Measurements from ENCODE around the gene PTCD3.

The PTCD3 gene

DNA sequence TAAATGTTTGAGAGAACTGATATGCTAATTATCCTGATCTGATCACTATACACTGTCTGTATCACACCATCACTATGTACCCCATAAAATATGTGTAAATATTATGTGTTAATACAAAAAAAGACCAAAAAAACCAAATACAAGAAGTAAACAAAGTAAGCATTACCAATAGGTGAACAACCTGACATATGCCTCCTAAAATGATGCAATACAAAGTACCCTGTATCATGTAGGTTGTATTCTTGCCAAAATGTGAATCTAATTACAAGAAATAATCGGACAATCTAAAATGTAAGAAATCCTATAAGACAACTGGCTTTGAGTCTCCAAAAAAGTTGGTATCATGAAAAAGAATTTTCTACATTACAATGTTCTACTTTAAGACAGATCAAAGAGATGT lies 8.1 kb upstream of the PTCD3 start:
- DNase-seq (ENCODE audit: low read depth) = no peak
- TF ChIP-seq, protein P1, sequence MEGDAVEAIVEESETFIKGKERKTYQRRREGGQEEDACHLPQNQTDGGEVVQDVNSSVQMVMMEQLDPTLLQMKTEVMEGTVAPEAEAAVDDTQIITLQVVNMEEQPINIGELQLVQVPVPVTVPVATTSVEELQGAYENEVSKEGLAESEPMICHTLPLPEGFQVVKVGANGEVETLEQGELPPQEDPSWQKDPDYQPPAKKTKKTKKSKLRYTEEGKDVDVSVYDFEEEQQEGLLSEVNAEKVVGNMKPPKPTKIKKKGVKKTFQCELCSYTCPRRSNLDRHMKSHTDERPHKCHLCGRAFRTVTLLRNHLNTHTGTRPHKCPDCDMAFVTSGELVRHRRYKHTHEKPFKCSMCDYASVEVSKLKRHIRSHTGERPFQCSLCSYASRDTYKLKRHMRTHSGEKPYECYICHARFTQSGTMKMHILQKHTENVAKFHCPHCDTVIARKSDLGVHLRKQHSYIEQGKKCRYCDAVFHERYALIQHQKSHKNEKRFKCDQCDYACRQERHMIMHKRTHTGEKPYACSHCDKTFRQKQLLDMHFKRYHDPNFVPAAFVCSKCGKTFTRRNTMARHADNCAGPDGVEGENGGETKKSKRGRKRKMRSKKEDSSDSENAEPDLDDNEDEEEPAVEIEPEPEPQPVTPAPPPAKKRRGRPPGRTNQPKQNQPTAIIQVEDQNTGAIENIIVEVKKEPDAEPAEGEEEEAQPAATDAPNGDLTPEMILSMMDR (IDR thresholded peaks at IDR 0.05; ENCODE audit: control insufficient read depth, insufficient read depth, low read depth, low read length, missing control alignments) = no peak
- no peak overlapping the region for H3K4me3 ChIP-seq (ENCODE audit: control insufficient read depth, low read depth, low read length)

DNA sequence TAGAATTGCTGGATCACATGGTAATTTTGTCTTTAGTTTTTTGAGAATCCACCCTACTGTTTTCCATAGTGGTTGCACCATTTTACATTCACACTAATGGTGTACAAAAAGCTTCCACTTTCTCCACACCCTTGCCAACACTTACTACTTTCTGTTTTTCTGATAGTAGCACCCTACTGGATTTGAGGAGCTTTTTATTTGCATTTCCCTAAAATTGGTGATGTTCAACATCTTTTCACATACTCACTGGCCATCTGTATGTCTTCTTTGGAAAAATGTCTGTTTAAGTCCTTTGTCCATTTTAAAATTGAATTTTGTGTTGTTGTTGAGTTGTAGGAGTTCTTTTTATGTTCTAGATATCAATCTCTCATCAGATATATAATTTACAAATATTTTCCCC lies 3.9 kb upstream of the PTCD3 start:
- no peak overlapping the region for H3K4me3 ChIP-seq (ENCODE audit: control insufficient read depth, low read depth, low read length)
- TF ChIP-seq, protein P1 (IDR thresholded peaks at IDR 0.05; ENCODE audit: control insufficient read depth, insufficient read depth, low read depth, low read length, missing control alignments) = no peak

DNA sequence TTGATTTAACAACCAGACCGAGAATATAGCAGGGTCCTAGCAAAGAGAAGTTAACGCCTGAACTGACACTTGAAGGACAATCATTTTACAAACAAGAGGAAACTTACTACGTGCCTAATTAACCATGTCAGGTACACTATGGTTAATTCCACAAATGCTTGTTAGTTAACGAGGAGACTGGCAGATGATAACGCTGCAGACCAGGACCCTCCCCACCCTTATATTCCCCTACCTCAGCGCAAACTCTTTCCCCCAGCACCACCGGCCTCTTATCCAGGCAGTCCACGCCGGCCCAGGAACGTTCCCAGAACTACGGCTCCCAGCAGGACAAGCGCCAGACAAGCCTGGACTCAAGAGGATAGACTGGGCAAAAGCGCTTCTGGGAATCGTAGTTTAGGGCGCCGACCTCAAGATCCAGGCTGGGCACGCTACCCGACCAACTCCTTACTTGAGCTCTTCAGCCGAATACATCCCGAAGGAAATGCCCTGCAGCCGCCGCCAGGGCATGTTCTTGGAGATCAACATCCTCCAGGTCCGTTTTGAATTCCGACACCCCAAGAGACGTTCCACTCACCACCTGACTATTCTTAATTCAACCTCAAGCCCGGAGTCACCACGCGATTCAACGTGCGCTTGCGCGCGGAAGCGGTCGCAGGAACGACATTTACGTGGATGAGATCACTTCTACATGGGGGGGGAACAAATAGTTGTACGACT lies 625 bp upstream of the PTCD3 start, which contains the start of gene POLR1A:
TSS of gene POLR1A (minus strand) at position 635 of the 717 bp plus-strand sequence. CDS start at position 525, 110 bp downstream.
- DNase-seq (ENCODE audit: low read depth) = peak; percentile 78
- TF ChIP-seq, protein P1 (IDR thresholded peaks at IDR 0.05; ENCODE audit: control insufficient read depth, insufficient read depth, low read depth, low read length, missing control alignments) = peak; percentile 20
- peak within 1 kb of the TSS; percentile 86 for H3K4me3 ChIP-seq (ENCODE audit: control insufficient read depth, low read depth, low read length)

More for the DNA sequence above, 3.9 kb upstream of the PTCD3 start:
- no peak for DNase-seq (ENCODE audit: low read depth)

DNA sequence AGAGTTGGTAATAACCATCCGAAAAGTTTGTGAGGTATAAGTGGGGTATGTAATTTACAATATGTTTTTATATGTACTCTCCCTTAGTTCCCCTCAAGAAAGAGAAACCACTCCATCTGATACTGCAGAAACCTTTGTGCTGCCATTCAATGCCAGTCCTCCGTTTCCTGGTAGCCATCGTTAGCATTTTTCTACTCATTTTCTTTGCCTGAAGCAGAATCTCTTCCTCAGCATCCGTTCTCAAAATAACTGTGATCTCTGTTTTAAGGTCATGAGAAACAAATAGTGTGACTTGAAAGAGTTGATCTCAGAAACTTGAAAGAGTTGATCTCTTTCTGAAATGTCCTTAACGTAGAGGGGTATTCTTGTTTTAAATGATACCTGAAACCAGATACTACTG lies 996 bp downstream of the PTCD3 start:
- TF ChIP-seq, protein P1 (IDR thresholded peaks at IDR 0.05; ENCODE audit: control insufficient read depth, insufficient read depth, low read depth, low read length, missing control alignments) = no peak
- peak overlapping the region; percentile 86 for H3K4me3 ChIP-seq (ENCODE audit: control insufficient read depth, low read depth, low read length)
- DNase-seq (ENCODE audit: low read depth) = no peak

DNA sequence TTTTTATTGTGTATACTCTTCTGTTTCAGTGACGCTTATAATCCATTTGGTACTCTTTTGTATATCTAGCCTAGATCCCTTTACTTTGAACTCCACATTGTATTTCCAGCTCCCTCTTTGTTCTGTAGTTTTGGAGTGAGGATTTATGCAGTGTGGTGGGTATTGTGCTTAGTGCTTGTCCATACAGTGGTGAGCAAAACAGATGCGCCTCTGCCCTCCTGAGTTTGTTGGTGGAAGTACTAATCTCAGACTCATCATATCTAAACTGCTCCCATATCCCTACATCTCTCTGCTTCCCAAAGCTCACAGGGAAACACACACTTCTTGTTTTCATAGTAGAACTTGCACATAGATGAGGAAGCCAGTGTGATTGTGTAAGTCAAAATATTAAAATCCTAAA lies 12.1 kb downstream of the PTCD3 start:
- TF ChIP-seq, protein P1 (IDR thresholded peaks at IDR 0.05; ENCODE audit: control insufficient read depth, insufficient read depth, low read depth, low read length, missing control alignments) = no peak
- DNase-seq (ENCODE audit: low read depth) = no peak
- H3K4me3 ChIP-seq (ENCODE audit: control insufficient read depth, low read depth, low read length) = no peak overlapping the region

DNA sequence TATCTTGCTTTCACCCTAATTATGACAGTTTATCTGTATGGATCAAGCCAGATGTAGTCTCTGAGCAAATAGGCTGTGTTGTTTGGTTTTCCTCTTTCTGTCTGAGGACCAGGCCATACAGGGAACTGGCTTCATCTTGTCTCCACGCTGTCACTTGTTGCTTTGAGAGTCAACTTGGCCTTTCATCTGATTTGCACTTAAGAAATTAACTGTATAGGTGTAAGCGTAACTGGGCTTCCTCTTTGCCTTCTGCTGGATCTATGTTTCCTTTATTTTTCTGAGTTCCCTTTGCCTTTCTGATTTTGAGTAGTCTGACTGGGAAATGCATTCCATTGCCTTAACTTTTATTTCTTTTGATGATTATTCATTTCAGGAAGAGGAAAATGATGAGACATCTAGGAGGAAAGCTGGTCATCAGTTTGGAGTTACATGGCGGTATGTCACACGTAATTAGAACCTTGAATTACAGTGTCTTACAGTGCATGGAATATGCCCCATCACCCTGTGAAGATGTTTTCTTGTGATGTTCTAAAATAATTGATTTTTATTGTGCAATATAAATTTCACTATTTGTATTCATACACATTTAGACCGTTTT lies 17.4 kb downstream of the PTCD3 start:
- TF ChIP-seq, protein P1 (IDR thresholded peaks at IDR 0.05; ENCODE audit: control insufficient read depth, insufficient read depth, low read depth, low read length, missing control alignments) = no peak
- H3K4me3 ChIP-seq (ENCODE audit: control insufficient read depth, low read depth, low read length) = no peak overlapping the region
- DNase-seq (ENCODE audit: low read depth) = no peak

Measured in AG09309 (cell line).